Vagina (tissue), 2 donors: ENCODE measurements around the gene VDAC2. TPM values are rescaled to one million over a fixed set of nuclear protein-coding genes. Genes with fewer than 3 reads are reported as not detected.
A peak's percentile ranks its signal among the peaks of the same experiment; 100 is the strongest.

Experiments
- DNase-seq, 2 donors: peaks; one replicate each; pipeline ENCODE4 v3.0.0-alpha.2; 2017; ENCODE audit errors: extremely low spot score in 2 of 2
- H3K27ac ChIP-seq: fragments of 200-600 bp; sonication (generic); one replicate; pipeline ENCODE4 v1.5.1; 2019
- H3K27me3 ChIP-seq: fragments of 200-600 bp; sonication (generic); one replicate; pipeline ENCODE4 v1.5.1; 2019
- H3K36me3 ChIP-seq, 2 donors: fragments of 200-600 bp; sonication (generic); one replicate each; pipeline ENCODE4 v1.5.1; 2017 to 2019
- H3K4me1 ChIP-seq: fragments of 200-600 bp; sonication (generic); one replicate; pipeline ENCODE4 v1.5.1; 2019
- H3K4me3 ChIP-seq, 2 donors: fragments of 200-600 bp; sonication (generic); 1 replicate in 1 of 2; 2 replicates in 1 of 2; pipeline ENCODE4 v1.5.1; 2016 to 2019
- H3K9me3 ChIP-seq: fragments of 200-600 bp; sonication (generic); one replicate; pipeline ENCODE4 v1.5.1; 2019
- CTCF ChIP-seq, 3 experiments: fragments of 450-650 bp in 2 of 3; fragments of 200-600 bp in 1 of 3; sonication (generic) in 1 of 3; IDR thresholded peaks; one replicate each; pipeline ENCODE4 v1.5.1; 2017 to 2019; ENCODE audit warnings: antibody characterized with exemption in 3 of 3, mild to moderate bottlenecking in 2 of 3, moderate library complexity in 2 of 3
- POLR2A ChIP-seq, 2 donors: fragments of 450-650 bp; IDR thresholded peaks; one replicate each; pipeline ENCODE4 v1.6.1; 2017; ENCODE audit warnings: antibody characterized with exemption in 2 of 2, mild to moderate bottlenecking in 2 of 2, moderate library complexity in 2 of 2
- POLR2AphosphoS5 ChIP-seq, 2 donors: sonication (generic); formaldehyde crosslinking; IDR thresholded peaks; one replicate each; pipeline ENCODE4 v1.9.0; 2017; ENCODE audit warnings: antibody characterized with exemption in 2 of 2, mild to moderate bottlenecking in 2 of 2, low read depth in 1 of 2; ENCODE audit not compliant: insufficient read depth in 1 of 2
- intact Hi-C: fragments of 100-400 bp; cut with DNase I; formaldehyde crosslinking; loops from one replicate; pipeline ENCODE4 v1.15.1; 2023
- total RNA-seq: library from RNA; depleted of rRNA; stranded (reverse); fragments of >200 nt; gene quantifications from one replicate; pipeline ENCODE4 v1.2.3, GENCODE V29; 2016

Gene VDAC2
- total RNA-seq, 1 donor from 2014 or later, result 127 TPM

- TF ChIP-seq POLR2A (IDR thresholded peaks at IDR 0.05) (no peak), POLR2AphosphoS5 (IDR thresholded peaks at IDR 0.05; ENCODE audit: insufficient read depth in 1 of 2, low read depth in 1 of 2) (peak; percentile 41 to 57), CTCF (IDR thresholded peaks at IDR 0.05) (peak; percentile 100)
- peaks cover 15% of the 10 kb centered on the region for H3K4me1 ChIP-seq
- peak within 1 kb of the TSS; percentile 60 to 96 for H3K4me3 ChIP-seq
- no peaks in the 10 kb centered on the region for H3K27me3 ChIP-seq
- DNase-seq, result no peak
- intact Hi-C loops, result loop anchor here (10.0 kb wide), 1 partner anchor 971 kb away; no protein-coding TSS in a partner anchor
- H3K27ac ChIP-seq, result peak within 1 kb of the TSS; percentile 94
- no peaks in the 10 kb centered on the region for H3K9me3 ChIP-seq
- H3K36me3 ChIP-seq, result peaks cover 0 to 14% of the 10 kb centered on the region in 2 donors
Observed at GRCh38 chr10:75235375-75236177, 25.0 kb downstream of the VDAC2 start, which contains the start of gene COMTD1. COMTD1 (minus strand) TSS chr10:75235957; CDS start chr10:75235928, 29 bp downstream.

GRCh38 chr10:75236178-75236825 lies 25.7 kb downstream of the VDAC2 start:
- TF ChIP-seq POLR2AphosphoS5 (IDR thresholded peaks at IDR 0.05; ENCODE audit: insufficient read depth in 1 of 2, low read depth in 1 of 2) (no peak), POLR2A (IDR thresholded peaks at IDR 0.05) (no peak), CTCF (IDR thresholded peaks at IDR 0.05) (no peak)
- H3K9me3 ChIP-seq, result no peaks in the 10 kb centered on the region
- H3K4me3 ChIP-seq, result no peak overlapping the region
- peak overlapping the region; percentile 94 for H3K27ac ChIP-seq
- H3K27me3 ChIP-seq, result no peaks in the 10 kb centered on the region
- peaks cover 13% of the 10 kb centered on the region for H3K4me1 ChIP-seq
- peaks cover 0 to 11% of the 10 kb centered on the region in 2 donors for H3K36me3 ChIP-seq
- intact Hi-C loops, result loop anchor here (10.0 kb wide), 1 partner anchor 972 kb away; no protein-coding TSS in a partner anchor
- no peak for DNase-seq

GRCh38 chr10:75238182-75239095 lies 27.8 kb downstream of the VDAC2 start:
- H3K27me3 ChIP-seq, result no peaks in the 10 kb centered on the region
- DNase-seq, result no peak
- TF ChIP-seq CTCF (IDR thresholded peaks at IDR 0.05), result no peak
- TF ChIP-seq POLR2AphosphoS5 (IDR thresholded peaks at IDR 0.05; ENCODE audit: insufficient read depth in 1 of 2, low read depth in 1 of 2), result no peak
- no peak for TF ChIP-seq POLR2A (IDR thresholded peaks at IDR 0.05)
- H3K9me3 ChIP-seq, result no peaks in the 10 kb centered on the region
- no peaks in the 10 kb centered on the region for H3K36me3 ChIP-seq
- no peak overlapping the region for H3K4me3 ChIP-seq
- intact Hi-C loops, result loop anchor here (10.0 kb wide), 1 partner anchor 974 kb away; no protein-coding TSS in a partner anchor
- H3K27ac ChIP-seq, result no peak overlapping the region
- H3K4me1 ChIP-seq, result peaks cover 5% of the 10 kb centered on the region

GRCh38 chr10:75239096-75239790 lies 28.6 kb downstream of the VDAC2 start:
- no peaks in the 10 kb centered on the region for H3K27me3 ChIP-seq
- intact Hi-C loops, result loop anchor here (10.0 kb wide), 1 partner anchor 974 kb away; no protein-coding TSS in a partner anchor
- no peaks in the 10 kb centered on the region for H3K9me3 ChIP-seq
- H3K27ac ChIP-seq, result no peak overlapping the region
- no peaks in the 10 kb centered on the region for H3K36me3 ChIP-seq
- DNase-seq, result no peak
- peaks cover under 1% of the 10 kb centered on the region for H3K4me1 ChIP-seq
- H3K4me3 ChIP-seq, result no peak overlapping the region
- TF ChIP-seq POLR2A (IDR thresholded peaks at IDR 0.05), result no peak
- TF ChIP-seq CTCF (IDR thresholded peaks at IDR 0.05), result no peak
- no peak for TF ChIP-seq POLR2AphosphoS5 (IDR thresholded peaks at IDR 0.05; ENCODE audit: insufficient read depth in 1 of 2, low read depth in 1 of 2)
